HEK293T (cell line): ENCODE results near the gene PAX7.

Source experiments
- CTCF ChIA-PET: fragments of 350-600 bp; formaldehyde crosslinking; extraction: SDS; loops from one replicate; lab custom pipeline; 2021; ENCODE audit warnings: antibody characterized with exemption, inconsistent platforms; lab: Yijun Ruan, JAX
- POLR2A ChIA-PET: fragments of 350-600 bp; formaldehyde crosslinking; extraction: SDS; loops from one replicate; lab custom pipeline; 2020; ENCODE audit warnings: antibody characterized with exemption, inconsistent platforms; lab: Yijun Ruan, JAX
- DNase-seq: peaks from one replicate; pipeline ENCODE4 v3.0.0; 2012; ENCODE audit warnings: mixed read lengths; ENCODE audit errors: extremely low spot score
- ARNT ChIP-seq: fragments of 450-650 bp; IDR thresholded peaks from 2 replicates; pipeline ENCODE4 v1.6.1; 2017; ENCODE audit warnings: mild to moderate bottlenecking
- BHLHE40 ChIP-seq: fragments of 450-650 bp; IDR thresholded peaks from 2 replicates; pipeline ENCODE4 v1.6.1; 2016; ENCODE audit warnings: mild to moderate bottlenecking, moderate library complexity, borderline replicate concordance
- CTBP1 ChIP-seq: fragments of 450-650 bp; IDR thresholded peaks from 2 replicates; pipeline ENCODE4 v1.6.1; 2016; ENCODE audit warnings: borderline replicate concordance
- ELF4 ChIP-seq: fragments of 450-650 bp; IDR thresholded peaks from 2 replicates; pipeline ENCODE4 v1.6.1; 2017; ENCODE audit warnings: antibody characterized with exemption
- FOXA1 ChIP-seq: fragments of 450-650 bp; IDR thresholded peaks from 2 replicates; pipeline ENCODE4 v1.6.1; 2016; ENCODE audit warnings: mild to moderate bottlenecking
- FOXK2 ChIP-seq: fragments of 450-650 bp; IDR thresholded peaks from 2 replicates; pipeline ENCODE4 v1.6.1; 2016; ENCODE audit warnings: mild to moderate bottlenecking
- FOXM1 ChIP-seq: fragments of 450-650 bp; IDR thresholded peaks from 2 replicates; pipeline ENCODE4 v1.6.1; 2017; ENCODE audit warnings: mild to moderate bottlenecking, borderline replicate concordance
- HDGF ChIP-seq: fragments of 450-650 bp; IDR thresholded peaks from 2 replicates; pipeline ENCODE4 v1.6.1; 2017; ENCODE audit warnings: antibody characterized with exemption, borderline replicate concordance
- L3MBTL2 ChIP-seq: fragments of 450-650 bp; conservative IDR thresholded peaks from 2 replicates; pipeline ENCODE4 v1.6.1; 2016; ENCODE audit warnings: mild to moderate bottlenecking
- LEF1 ChIP-seq: fragments of 450-650 bp; IDR thresholded peaks from 2 replicates; pipeline ENCODE4 v1.6.1; 2017; ENCODE audit warnings: mild to moderate bottlenecking, borderline replicate concordance
- NFRKB ChIP-seq: fragments of 450-650 bp; IDR thresholded peaks from 2 replicates; pipeline ENCODE4 v1.6.1; 2016; ENCODE audit warnings: mild to moderate bottlenecking, moderate library complexity
- PKNOX1 ChIP-seq: fragments of 450-650 bp; IDR thresholded peaks from 2 replicates; pipeline ENCODE4 v1.6.1; 2016
- SP1 ChIP-seq: fragments of 450-650 bp; IDR thresholded peaks from 2 replicates; pipeline ENCODE4 v1.6.1; 2017
- SUZ12 ChIP-seq: fragments of 450-650 bp; IDR thresholded peaks from 2 replicates; pipeline ENCODE4 v1.6.1; 2016; ENCODE audit warnings: mild to moderate bottlenecking
- TARDBP ChIP-seq: fragments of 450-650 bp; IDR thresholded peaks from 2 replicates; pipeline ENCODE4 v1.6.1; 2016
- ZNF384 ChIP-seq: fragments of 450-650 bp; IDR thresholded peaks from 2 replicates; pipeline ENCODE4 v1.6.1; 2016

PAX7 gene

GRCh38 chr1:18662286-18662639 is 31.6 kb downstream of the PAX7 start:
- DNase-seq = no peak
- ChIA-PET CTCF (no interaction called here), POLR2A (no interaction called here)
- TF ChIP-seq SUZ12 = no peak
- TF ChIP-seq ELF4 = no peak

- ChIA-PET POLR2A (no interaction called here), CTCF (interaction anchor here (1.9 kb wide), 1 partner anchor 69 kb away, joined by 6 read pairs; no protein-coding TSS in a partner anchor)
- DNase-seq = no peak
- TF ChIP-seq NFRKB (no peak), PKNOX1 (no peak), L3MBTL2 (no peak), BHLHE40 (no peak), LEF1 (no peak), ELF4 (no peak), CTBP1 (no peak), FOXK2 (no peak), ZNF384 (no peak), FOXM1 (no peak), SP1 (no peak), ARNT (no peak), SUZ12 (no peak), HDGF (no peak), FOXA1 (no peak)
These were observed 35.8 kb downstream of the PAX7 start for GRCh38 chr1:18666317-18666920.

GRCh38 chr1:18667333-18667732 is 36.7 kb downstream of the PAX7 start:
- CTCF ChIA-PET = interaction anchor here (1.9 kb wide), 1 partner anchor 70 kb away, joined by 6 read pairs; no protein-coding TSS in a partner anchor

GRCh38 chr1:18668046-18668445 is 37.4 kb downstream of the PAX7 start:
- no peak for TF ChIP-seq PKNOX1
- TF ChIP-seq BHLHE40 = no peak
- TF ChIP-seq ELF4 = no peak
- TF ChIP-seq FOXA1 = no peak
- TF ChIP-seq ZNF384 = no peak
- no peak for TF ChIP-seq CTBP1
- ChIA-PET POLR2A (no interaction called here), CTCF (no interaction called here)
- DNase-seq = no peak

More at GRCh38 chr1:18667333-18667732, 36.7 kb downstream of the PAX7 start:
- no peak for DNase-seq
- POLR2A ChIA-PET = no interaction called here
- no peak for TF ChIP-seq BHLHE40

DNA sequence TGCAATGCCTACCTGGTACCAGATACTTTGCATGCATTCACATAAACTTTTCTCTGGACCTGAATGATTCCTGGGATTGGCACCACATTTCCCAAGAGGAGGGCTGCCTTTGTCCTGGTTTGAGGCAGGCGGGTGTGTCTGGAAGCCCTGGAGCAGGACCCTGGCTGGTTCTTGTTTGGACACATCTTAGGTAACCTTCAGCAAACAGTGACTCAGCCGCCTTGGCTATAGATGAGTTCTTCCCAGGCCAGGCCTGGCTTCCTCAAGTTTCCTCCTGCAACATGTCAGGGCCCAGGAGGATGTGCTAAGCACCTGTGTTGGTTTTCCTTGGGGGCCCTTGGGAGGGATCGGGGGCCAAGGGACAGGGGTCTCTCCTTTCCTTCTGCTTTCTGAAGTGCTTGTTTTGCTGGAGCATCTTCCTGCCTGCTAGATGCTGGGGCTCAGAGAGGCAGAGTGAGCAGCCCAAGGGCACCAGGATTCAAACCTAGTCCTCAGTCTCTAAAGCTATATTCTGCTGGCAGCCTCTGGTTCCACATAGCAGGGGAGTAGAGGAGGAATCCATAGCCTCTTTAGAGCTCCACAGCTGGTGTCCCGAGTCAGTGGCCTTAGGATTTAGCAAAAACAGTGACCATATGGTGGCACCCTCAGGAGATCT is 38.2 kb downstream of the PAX7 start:
- TF ChIP-seq FOXK2 = no peak
- TF ChIP-seq SUZ12 = no peak
- TF ChIP-seq TARDBP = no peak
- no peak for TF ChIP-seq FOXA1
- no peak for TF ChIP-seq ZNF384
- TF ChIP-seq FOXM1 = no peak
- TF ChIP-seq NFRKB = no peak
- no peak for TF ChIP-seq ARNT
- TF ChIP-seq LEF1 = no peak
- TF ChIP-seq BHLHE40 = no peak
- TF ChIP-seq SP1 = no peak
- TF ChIP-seq HDGF = no peak
- TF ChIP-seq PKNOX1 = no peak
- TF ChIP-seq L3MBTL2 = no peak
- no peak for TF ChIP-seq ELF4
- no peak for TF ChIP-seq CTBP1
- CTCF ChIA-PET = no interaction called here
- DNase-seq = no peak
- POLR2A ChIA-PET = no interaction called here

GRCh38 chr1:18670121-18670867 is 39.6 kb downstream of the PAX7 start:
- TF ChIP-seq ELF4 (no peak), L3MBTL2 (no peak), ARNT (no peak), TARDBP (no peak), CTBP1 (no peak), BHLHE40 (no peak), FOXK2 (no peak), FOXA1 (no peak), LEF1 (no peak), ZNF384 (no peak), HDGF (no peak), PKNOX1 (no peak)
- no peak for DNase-seq
- ChIA-PET CTCF (interaction anchor here (1.1 kb wide), 1 partner anchor 73 kb away, joined by 4 read pairs; no protein-coding TSS in a partner anchor), POLR2A (no interaction called here)
